ENCODE data around the gene BDH1.

BDH1 gene

GRCh38 chr3:197514786-197515355 is 40.9 kb downstream of the BDH1 start:
- Histone ChIP-seq H3K4me1 (peaks cover 0 to 1% (median under 1%) of the 10 kb centered on the region in 4 donors), H3K36me3 (peaks cover 0 to 20% (median 0%) of the 10 kb centered on the region in 3 donors), H3K4me3 (no peak overlapping the region), H3K27me3 (no peaks in the 10 kb centered on the region), H3K9me3 (no peaks in the 10 kb centered on the region), H3K27ac (no peak overlapping the region)
- no peak for DNase-seq
- TF ChIP-seq CTCF (IDR thresholded peaks at IDR 0.05): no peak
- intact Hi-C loops (cut with DNase I; ENCODE audit: low total_unique reads): no loop called here

- H3K4me1 ChIP-seq: peaks cover 0 to 8% (median 3%) of the 10 kb centered on the region in 4 donors
Observed at GRCh38 chr3:197513953-197514785, 41.6 kb downstream of the BDH1 start.

GRCh38 chr3:197512691-197513571 is 42.8 kb downstream of the BDH1 start:
- Histone ChIP-seq H3K4me3 (no peak overlapping the region), H3K36me3 (peaks cover 0 to 20% (median 0%) of the 10 kb centered on the region in 3 donors), H3K4me1 (peaks cover 0 to 9% (median 3%) of the 10 kb centered on the region in 4 donors), H3K27ac (no peak overlapping the region), H3K9me3 (no peaks in the 10 kb centered on the region), H3K27me3 (no peaks in the 10 kb centered on the region)
- intact Hi-C loops (cut with DNase I; ENCODE audit: low total_unique reads): no loop called here
- no peak for DNase-seq
- TF ChIP-seq CTCF (IDR thresholded peaks at IDR 0.05): no peak

More at GRCh38 chr3:197513953-197514785, 41.6 kb downstream of the BDH1 start:
- intact Hi-C loops (cut with DNase I; ENCODE audit: low total_unique reads): no loop called here
- TF ChIP-seq CTCF (IDR thresholded peaks at IDR 0.05): no peak
- no peaks in the 10 kb centered on the region for H3K27me3 ChIP-seq
- DNase-seq: no peak
- H3K9me3 ChIP-seq: no peaks in the 10 kb centered on the region
- H3K27ac ChIP-seq: no peak overlapping the region
- no peak overlapping the region for H3K4me3 ChIP-seq
- H3K36me3 ChIP-seq: peaks cover 0 to 20% (median 0%) of the 10 kb centered on the region in 3 donors

GRCh38 chr3:197511853-197512635 is 43.7 kb downstream of the BDH1 start:
- no peaks in the 10 kb centered on the region for H3K27me3 ChIP-seq
- peaks cover 0 to 9% (median 3%) of the 10 kb centered on the region in 4 donors for H3K4me1 ChIP-seq
- H3K9me3 ChIP-seq: no peaks in the 10 kb centered on the region
- no peak overlapping the region for H3K4me3 ChIP-seq
- no peak for TF ChIP-seq CTCF (IDR thresholded peaks at IDR 0.05)
- DNase-seq: no peak
- H3K36me3 ChIP-seq: peaks cover 0 to 20% (median 0%) of the 10 kb centered on the region in 3 donors
- intact Hi-C loops (cut with DNase I; ENCODE audit: low total_unique reads): loop anchor here (2.0 kb wide), 1 partner anchor 255 kb away; no protein-coding TSS in a partner anchor
- H3K27ac ChIP-seq: no peak overlapping the region

- TF ChIP-seq CTCF (IDR thresholded peaks at IDR 0.05): no peak
- no peaks in the 10 kb centered on the region for H3K27me3 ChIP-seq
- DNase-seq: no peak
- H3K4me1 ChIP-seq: peaks cover 0 to 9% (median 3%) of the 10 kb centered on the region in 4 donors
- H3K27ac ChIP-seq: no peak overlapping the region
- no peak overlapping the region for H3K4me3 ChIP-seq
- intact Hi-C loops (cut with DNase I; ENCODE audit: low total_unique reads): loop anchor here (2.0 kb wide), 1 partner anchor 254 kb away; no protein-coding TSS in a partner anchor
- H3K36me3 ChIP-seq: peaks cover 0 to 20% (median 0%) of the 10 kb centered on the region in 3 donors
- no peaks in the 10 kb centered on the region for H3K9me3 ChIP-seq
Observed at GRCh38 chr3:197511130-197511529, 44.6 kb downstream of the BDH1 start.
